Astrocyte of the spinal cord (primary cell): ENCODE measurements around the gene COL4A6.

Source experiments
- DNase-seq: peaks from one replicate; pipeline ENCODE4 v3.0.0; 2011; ENCODE audit warnings: low read depth, low spot score
- H3K4me3 ChIP-seq: 2 replicates; pipeline ENCODE4 v1.5.1; 2011; ENCODE audit warnings: low read depth, mild to moderate bottlenecking, low read length, moderate library complexity
- CTCF ChIP-seq: IDR thresholded peaks from 2 replicates; pipeline ENCODE4 v1.5.1; 2012; ENCODE audit warnings: low read depth, mild to moderate bottlenecking, low read length, inconsistent platforms
- in situ Hi-C: cut with HindIII; loops from 2 replicates; pipeline ENCODE4 v1.10.0; 2017; ENCODE audit warnings: low sequenced_read_pairs

COL4A6 gene

GRCh38 chrX:108264376-108264775 lies 173.8 kb downstream of the COL4A6 start:
- H3K4me3 ChIP-seq, result no peak overlapping the region
- no peak for TF ChIP-seq CTCF
- DNase-seq, result no peak
- in situ Hi-C loops, result no loop called here

- TF ChIP-seq CTCF, result no peak
- H3K4me3 ChIP-seq, result no peak overlapping the region
- DNase-seq, result peak; percentile 28
- in situ Hi-C loops, result no loop called here
Measured at GRCh38 chrX:108261549-108262203, 176.5 kb downstream of the COL4A6 start.

GRCh38 chrX:108257556-108257955 lies 180.7 kb downstream of the COL4A6 start:
- DNase-seq, result no peak
- in situ Hi-C loops, result no loop called here

GRCh38 chrX:108254636-108255035 lies 183.6 kb downstream of the COL4A6 start:
- in situ Hi-C loops, result no loop called here
- DNase-seq, result no peak
- TF ChIP-seq CTCF, result no peak
- no peak overlapping the region for H3K4me3 ChIP-seq

More at GRCh38 chrX:108257556-108257955, 180.7 kb downstream of the COL4A6 start:
- H3K4me3 ChIP-seq, result no peak overlapping the region
- TF ChIP-seq CTCF, result no peak

GRCh38 chrX:108250654-108251579 lies 187.3 kb downstream of the COL4A6 start:
- in situ Hi-C loops, result no loop called here
- H3K4me3 ChIP-seq, result no peak overlapping the region
- TF ChIP-seq CTCF, result no peak
- DNase-seq, result no peak

GRCh38 chrX:108246304-108246954 lies 191.8 kb downstream of the COL4A6 start:
- in situ Hi-C loops, result no loop called here
- no peak for TF ChIP-seq CTCF
- H3K4me3 ChIP-seq, result no peak overlapping the region
- DNase-seq, result no peak
